Activated T-helper 17 cell treated with anti-CD3 and anti-CD28 coated beads, Interleukin-2, amount 50 U/mL, for 72 hours (primary cell): ENCODE data around the gene PABPC4L. TPM values are rescaled to one million over a fixed set of nuclear protein-coding genes. Genes with fewer than 3 reads are reported as not detected.
"Not testable (repeated sequence)": the region's sequence is repeated elsewhere in the genome, so short reads cannot be mapped to it uniquely, and the experiment has no call there.

ENCODE experiments used
- ATAC-seq: fragments of 150-1000 bp; cut with Tn5 transposase; replicated peaks from 2 replicates; pipeline ENCODE4 v1.10.0; 2021; ENCODE audit warnings: mild to moderate bottlenecking, moderate library complexity
- H3K27ac Mint-ChIP-seq: one replicate; pipeline ENCODE4 v1.8.0; 2022; ENCODE audit warnings: mixed read lengths
- H3K27me3 Mint-ChIP-seq: one replicate; pipeline ENCODE4 v1.8.0; 2022; ENCODE audit warnings: mixed read lengths
- H3K36me3 Mint-ChIP-seq: one replicate; pipeline ENCODE4 v1.8.0; 2022; ENCODE audit warnings: low read depth, mild to moderate bottlenecking, mixed read lengths
- H3K4me1 Mint-ChIP-seq: one replicate; pipeline ENCODE4 v1.8.0; 2022; ENCODE audit warnings: mixed read lengths
- H3K4me3 Mint-ChIP-seq: one replicate; pipeline ENCODE4 v1.8.0; 2022; ENCODE audit warnings: mild to moderate bottlenecking, mixed read lengths
- H3K9me3 Mint-ChIP-seq: one replicate; pipeline ENCODE4 v1.8.0; 2022; ENCODE audit warnings: mixed read lengths
- total RNA-seq, 2 donors: library from RNA; stranded (reverse); gene quantifications; one replicate each; pipeline ENCODE4 v1.2.3, GENCODE V29; 2022

PABPC4L gene
- not detected for total RNA-seq

DNA sequence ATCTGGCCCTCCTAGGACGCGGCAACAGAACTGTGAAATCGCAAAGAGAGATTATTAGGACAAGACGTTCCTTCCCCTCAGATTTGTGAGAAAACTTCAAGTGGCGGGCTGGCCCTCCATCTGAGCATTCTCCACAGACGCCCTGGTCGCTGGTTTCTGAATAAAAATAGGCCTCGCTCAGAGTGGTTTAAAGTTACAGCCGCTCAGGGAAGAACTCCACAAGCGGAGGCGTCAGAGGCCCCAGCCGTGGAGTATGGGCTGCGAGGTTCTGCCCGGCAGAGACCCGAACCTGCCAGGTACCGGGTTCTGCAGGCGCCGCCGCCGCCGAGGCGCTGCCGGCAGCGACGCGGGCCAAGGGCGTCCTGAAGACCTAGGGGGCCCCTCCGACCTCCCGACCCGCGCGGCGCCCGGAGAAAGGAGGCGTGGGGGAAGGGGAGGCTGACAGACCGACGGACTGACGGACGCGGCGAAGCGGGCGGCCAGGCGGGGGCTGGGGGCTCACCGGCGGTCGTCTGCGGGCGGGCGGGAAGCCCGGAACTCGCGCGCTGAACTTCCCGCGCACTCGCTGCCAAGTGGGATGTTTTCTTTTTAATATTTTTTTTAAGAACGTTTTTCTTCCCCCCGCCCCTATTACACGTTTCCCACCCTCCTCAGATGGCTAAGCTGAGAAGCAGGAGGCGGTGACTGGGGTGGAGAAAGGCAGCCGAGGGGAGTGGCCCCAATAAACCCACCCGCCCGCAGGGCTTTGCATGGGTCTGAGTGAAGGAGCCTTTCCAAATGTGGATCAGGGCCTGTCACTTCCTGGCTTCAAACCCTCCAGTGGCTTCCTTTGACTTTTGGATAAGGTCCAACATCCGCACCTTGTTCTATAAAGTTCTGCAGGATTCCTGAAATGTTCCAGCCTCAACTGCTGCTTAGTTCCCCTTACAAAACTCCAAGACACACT lies at the start of gene PABPC4L:
Gene PABPC4L, minus strand, starts transcription at position 574 of the 946 bp plus-strand sequence. CDS start 770 bp downstream, outside the sequence.
- no peak within 1 kb of the TSS for H3K4me3 Mint-ChIP-seq
- H3K27ac Mint-ChIP-seq, result no peak within 1 kb of the TSS
- H3K9me3 Mint-ChIP-seq, result peaks cover 8% of the 10 kb centered on the region
- H3K36me3 Mint-ChIP-seq, result no peaks in the 10 kb centered on the region
- ATAC-seq, result no peak
- no peaks in the 10 kb centered on the region for H3K4me1 Mint-ChIP-seq
- no peaks in the 10 kb centered on the region for H3K27me3 Mint-ChIP-seq

DNA sequence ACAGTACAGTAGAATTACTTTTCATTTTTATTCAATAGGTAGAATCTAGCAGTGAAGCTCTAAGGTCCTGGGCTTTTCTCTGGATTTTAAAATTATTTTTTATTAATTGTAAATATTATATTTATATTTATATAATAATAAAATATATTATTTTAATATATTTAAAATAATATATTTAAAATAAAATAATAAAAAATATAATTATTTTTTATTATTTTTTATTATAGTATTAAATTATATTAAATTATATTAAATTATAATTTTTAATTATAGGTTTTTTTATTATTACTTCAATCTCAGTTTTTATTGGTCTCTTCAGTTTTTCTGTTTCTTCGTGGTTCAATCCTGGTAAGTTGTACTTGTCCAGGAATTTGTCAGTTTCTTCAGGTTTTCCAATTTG lies 49.7 kb upstream of the PABPC4L start:
- no peak for ATAC-seq
- Mint-ChIP-seq H3K9me3 (peaks cover 16% of the 10 kb centered on the region), H3K4me3 (no peak overlapping the region), H3K36me3 (no peaks in the 10 kb centered on the region), H3K4me1 (no peaks in the 10 kb centered on the region), H3K27ac (no peak overlapping the region), H3K27me3 (no peaks in the 10 kb centered on the region)

DNA sequence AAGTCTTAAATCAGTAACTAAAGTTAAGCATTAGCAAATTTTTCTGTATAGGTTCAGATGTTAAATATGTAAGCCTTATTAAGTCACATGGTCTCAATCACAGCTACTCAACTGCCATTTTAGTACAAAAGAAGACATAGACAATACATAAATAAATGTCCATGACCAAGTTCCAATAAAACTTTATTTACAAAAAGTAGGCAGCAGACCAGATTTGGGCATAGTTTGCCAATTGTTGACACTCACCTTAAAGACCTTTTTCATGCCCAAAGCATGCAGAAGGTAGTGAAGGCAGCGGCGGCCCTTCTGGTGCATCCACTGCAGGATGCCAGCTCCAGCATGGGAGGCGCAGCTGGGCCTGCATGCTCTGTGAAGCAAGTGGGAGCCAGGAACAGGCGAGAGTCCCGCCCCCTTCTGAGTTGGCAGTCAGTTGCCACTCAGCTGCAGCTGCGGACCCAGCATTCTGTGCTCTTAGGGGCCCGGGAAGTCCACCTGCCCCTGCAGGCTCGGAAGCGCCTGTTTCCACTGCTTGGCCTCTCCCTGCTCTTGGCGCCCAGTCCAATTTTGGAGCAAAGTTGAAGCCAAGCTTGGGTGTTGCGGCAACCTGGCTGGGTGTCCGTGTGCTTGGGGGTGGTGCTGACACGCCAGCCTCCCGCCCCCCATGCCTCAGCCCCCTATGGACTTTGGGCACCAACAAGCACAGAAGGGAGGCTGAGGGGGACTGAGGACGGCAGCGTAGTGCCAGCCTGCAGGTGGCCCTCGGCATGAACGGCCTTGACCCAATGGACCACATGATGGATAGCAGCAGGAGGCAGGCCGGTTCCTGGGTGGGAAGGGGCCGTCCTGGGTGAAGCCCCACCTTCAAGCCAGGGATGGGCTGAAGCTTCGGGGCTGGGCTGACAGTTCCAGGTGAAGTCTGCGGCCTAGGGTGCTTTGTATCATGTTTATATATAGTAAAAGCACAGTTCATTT lies 42.4 kb upstream of the PABPC4L start:
- no peaks in the 10 kb centered on the region for H3K27me3 Mint-ChIP-seq
- no peak overlapping the region for H3K4me3 Mint-ChIP-seq
- no peak overlapping the region for H3K27ac Mint-ChIP-seq
- no peaks in the 10 kb centered on the region for H3K4me1 Mint-ChIP-seq
- ATAC-seq, result no peak
- no peaks in the 10 kb centered on the region for H3K9me3 Mint-ChIP-seq
- H3K36me3 Mint-ChIP-seq, result no peaks in the 10 kb centered on the region

DNA sequence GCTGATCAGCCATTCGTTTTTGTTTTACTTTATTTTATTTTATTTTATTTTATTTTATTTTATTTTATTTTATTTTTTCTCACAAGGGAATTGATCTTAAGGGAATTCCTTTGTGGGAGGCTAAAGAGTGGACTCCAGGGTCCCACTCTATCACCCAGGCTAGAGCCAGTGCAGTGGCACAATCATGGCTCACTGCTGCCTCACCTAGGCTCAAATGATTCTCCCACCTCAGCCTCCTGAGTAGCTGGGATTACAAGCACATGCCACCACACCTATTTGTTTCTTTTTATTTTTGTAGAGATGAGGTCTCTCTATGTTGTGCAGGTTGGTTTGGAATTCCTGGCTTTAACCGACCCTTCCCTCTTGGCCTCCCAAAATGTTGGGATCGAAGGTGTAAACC lies 17.5 kb upstream of the PABPC4L start:
- H3K36me3 Mint-ChIP-seq, result no peaks in the 10 kb centered on the region
- ATAC-seq, result no peak
- H3K4me3 Mint-ChIP-seq, result no peak overlapping the region
- no peaks in the 10 kb centered on the region for H3K27me3 Mint-ChIP-seq
- H3K27ac Mint-ChIP-seq, result no peak overlapping the region
- no peaks in the 10 kb centered on the region for H3K4me1 Mint-ChIP-seq
- H3K9me3 Mint-ChIP-seq, result peaks cover 21% of the 10 kb centered on the region

DNA sequence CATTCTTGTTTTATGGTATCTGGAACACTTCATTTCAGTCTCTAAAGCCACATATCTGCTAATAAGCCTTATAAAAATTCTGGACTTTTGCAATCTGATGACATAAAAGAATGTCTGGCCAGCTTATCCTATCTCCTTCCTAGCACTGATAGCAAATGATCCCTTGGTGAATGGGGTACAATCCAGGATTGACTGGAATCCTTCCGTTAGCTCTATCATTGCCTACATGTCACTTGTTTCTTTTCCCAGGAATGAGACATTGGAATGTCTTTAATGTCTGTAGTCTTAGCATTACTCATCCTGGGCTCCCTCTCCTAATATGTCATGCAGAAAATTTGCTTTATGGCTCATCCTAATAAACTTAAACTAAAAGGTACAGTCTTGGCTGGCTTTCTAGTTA lies 14.8 kb upstream of the PABPC4L start:
- H3K9me3 Mint-ChIP-seq, result peaks cover 18% of the 10 kb centered on the region
- H3K27ac Mint-ChIP-seq, result no peak overlapping the region
- H3K27me3 Mint-ChIP-seq, result no peaks in the 10 kb centered on the region
- H3K36me3 Mint-ChIP-seq, result no peaks in the 10 kb centered on the region
- no peak for ATAC-seq
- H3K4me3 Mint-ChIP-seq, result no peak overlapping the region
- no peaks in the 10 kb centered on the region for H3K4me1 Mint-ChIP-seq

DNA sequence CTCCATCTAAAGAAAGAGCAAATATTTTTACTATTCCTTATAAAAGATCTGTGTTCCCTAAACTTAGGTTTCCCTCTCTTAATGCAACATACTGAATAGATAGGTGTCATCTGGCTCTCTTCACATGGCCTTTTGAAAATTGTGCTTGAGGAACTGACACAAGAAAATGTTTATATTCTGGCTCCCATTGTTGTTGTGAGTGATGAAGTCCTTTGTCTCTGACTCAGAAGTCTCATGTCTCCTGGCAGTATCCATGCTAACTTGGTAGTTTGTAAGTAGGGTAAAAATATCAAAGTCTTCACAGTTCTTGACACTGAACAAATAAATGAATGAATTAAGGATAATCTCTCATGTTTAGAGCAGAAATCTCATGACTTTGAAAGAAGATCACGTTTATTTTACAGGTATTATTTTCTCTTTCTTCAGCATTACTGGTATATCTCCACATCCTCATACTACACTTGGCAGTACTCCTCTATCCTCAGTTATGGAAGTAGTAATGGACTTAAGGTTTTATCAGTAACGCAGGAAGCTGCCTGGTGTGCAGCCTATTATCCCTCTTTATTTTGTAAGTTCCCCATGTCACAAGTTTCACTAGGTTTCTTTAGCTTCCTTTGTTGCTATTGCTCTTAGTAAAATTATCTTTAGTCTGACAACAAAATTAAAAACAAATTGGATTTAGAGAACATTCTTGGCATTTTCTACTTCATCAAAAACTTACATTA lies 14.2 kb upstream of the PABPC4L start:
- Mint-ChIP-seq H3K27me3 (no peaks in the 10 kb centered on the region), H3K4me1 (no peaks in the 10 kb centered on the region), H3K27ac (no peak overlapping the region), H3K9me3 (peaks cover 18% of the 10 kb centered on the region), H3K36me3 (no peaks in the 10 kb centered on the region), H3K4me3 (no peak overlapping the region)
- no peak for ATAC-seq

DNA sequence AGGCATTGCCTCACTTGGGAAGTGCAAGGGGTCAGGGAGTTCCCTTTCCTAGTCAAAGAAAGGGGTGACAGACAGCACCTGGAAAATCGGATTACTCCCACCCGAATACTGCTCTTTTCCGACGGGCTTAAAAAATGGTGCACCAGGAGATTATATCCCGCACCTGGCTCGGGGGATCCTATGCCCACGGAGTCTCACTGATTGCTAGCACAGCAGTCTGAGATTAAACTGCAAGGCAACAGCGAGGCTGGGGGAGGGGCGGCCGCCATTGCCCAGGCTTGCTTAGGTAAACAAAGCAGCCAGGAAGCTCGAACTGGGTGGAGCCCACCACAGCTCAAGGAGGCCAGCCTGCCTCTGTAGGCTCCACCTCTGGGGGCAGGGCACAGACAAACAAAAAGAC lies 6.4 kb upstream of the PABPC4L start:
- H3K27me3 Mint-ChIP-seq, H3K9me3 Mint-ChIP-seq, H3K27ac Mint-ChIP-seq, H3K4me1 Mint-ChIP-seq, ATAC-seq, H3K4me3 Mint-ChIP-seq, H3K36me3 Mint-ChIP-seq: not testable (repeated sequence)

DNA sequence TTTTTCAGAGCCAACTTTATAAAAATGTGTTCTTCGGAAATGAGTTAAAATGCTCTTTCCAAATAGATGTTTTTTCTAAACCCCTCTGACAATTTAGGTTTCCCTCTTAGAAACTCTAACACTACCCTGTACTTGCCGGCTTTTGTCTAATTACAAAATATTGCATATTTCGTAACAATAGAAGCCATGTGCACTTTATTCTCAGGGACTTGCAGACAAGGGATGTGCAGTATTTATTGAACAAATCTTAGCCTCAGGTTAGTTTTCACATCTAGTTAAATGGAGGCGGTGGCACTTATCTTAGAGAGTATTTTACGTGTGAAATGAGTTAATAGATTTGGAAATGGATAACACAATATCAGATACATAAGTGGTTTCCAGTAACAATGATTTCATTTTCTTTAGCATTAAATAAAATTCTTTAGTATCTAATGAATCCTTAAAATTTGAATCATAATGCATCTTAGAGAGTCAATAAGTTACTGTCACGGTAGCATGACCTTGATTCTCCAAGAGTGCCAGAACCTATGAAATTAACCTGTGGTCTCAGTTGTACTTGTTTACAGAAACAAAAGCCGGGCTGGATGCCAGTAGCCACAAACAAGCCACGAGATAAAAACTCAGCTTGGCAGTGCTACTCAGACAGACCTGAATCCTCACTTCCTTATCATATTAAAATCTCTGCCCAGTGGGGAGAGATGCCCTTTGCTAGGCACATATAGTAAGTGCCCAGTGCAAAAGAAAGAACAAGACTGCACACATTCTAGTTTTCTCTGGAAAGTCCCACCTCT lies 772 bp upstream of the PABPC4L start:
- Mint-ChIP-seq H3K27me3 (no peaks in the 10 kb centered on the region), H3K4me1 (no peaks in the 10 kb centered on the region), H3K27ac (no peak overlapping the region), H3K36me3 (no peaks in the 10 kb centered on the region), H3K9me3 (peaks cover 10% of the 10 kb centered on the region), H3K4me3 (no peak overlapping the region)
- ATAC-seq, result no peak

DNA sequence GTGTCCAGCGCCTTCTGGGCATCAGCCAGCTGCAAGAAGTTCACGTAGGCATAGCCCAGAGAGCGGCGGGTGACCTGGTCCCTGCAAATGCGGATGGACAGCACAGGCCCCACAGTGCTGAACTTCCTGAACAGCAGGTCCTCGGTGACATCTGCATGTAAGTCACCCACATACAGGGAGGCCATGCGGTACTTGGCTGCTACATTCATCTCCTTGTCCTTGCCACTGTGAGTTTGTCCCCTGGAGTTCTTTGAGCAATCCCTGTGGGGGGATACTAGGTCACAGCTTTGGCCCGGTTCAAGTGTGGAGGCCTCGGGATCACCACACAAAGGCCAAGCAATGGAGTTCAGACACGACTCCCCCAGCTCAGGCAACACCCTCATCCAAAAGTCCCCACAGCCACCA lies 776 bp downstream of the PABPC4L start:
- H3K4me3 Mint-ChIP-seq, result no peak overlapping the region
- no peak overlapping the region for H3K27ac Mint-ChIP-seq
- no peaks in the 10 kb centered on the region for H3K27me3 Mint-ChIP-seq
- H3K9me3 Mint-ChIP-seq, result peaks cover 5% of the 10 kb centered on the region
- H3K4me1 Mint-ChIP-seq, result no peaks in the 10 kb centered on the region
- H3K36me3 Mint-ChIP-seq, result no peaks in the 10 kb centered on the region
- no peak for ATAC-seq

DNA sequence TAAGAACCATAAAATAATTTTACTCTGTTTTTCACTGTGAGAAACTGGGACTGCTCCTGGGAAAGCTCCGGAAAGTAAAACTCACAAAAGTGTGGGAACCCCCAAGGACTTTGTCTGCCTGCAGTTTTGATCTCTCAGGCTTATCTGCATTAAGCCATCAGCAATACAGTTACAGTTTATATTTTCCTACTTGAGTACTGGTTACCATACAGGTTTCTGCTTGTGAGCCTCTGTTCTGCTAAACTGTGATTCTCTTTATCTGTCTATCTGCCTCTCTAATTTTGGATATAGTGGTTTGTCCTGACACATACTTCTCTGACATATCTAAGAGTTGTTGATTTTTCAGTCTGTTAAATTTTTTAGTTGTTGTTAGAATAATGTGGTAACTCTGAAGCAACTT lies 11.6 kb downstream of the PABPC4L start:
- Mint-ChIP-seq H3K27me3 (no peaks in the 10 kb centered on the region), H3K9me3 (peaks cover 20% of the 10 kb centered on the region), H3K4me1 (no peaks in the 10 kb centered on the region), H3K27ac (no peak overlapping the region), H3K4me3 (no peak overlapping the region), H3K36me3 (no peaks in the 10 kb centered on the region)
- no peak for ATAC-seq

DNA sequence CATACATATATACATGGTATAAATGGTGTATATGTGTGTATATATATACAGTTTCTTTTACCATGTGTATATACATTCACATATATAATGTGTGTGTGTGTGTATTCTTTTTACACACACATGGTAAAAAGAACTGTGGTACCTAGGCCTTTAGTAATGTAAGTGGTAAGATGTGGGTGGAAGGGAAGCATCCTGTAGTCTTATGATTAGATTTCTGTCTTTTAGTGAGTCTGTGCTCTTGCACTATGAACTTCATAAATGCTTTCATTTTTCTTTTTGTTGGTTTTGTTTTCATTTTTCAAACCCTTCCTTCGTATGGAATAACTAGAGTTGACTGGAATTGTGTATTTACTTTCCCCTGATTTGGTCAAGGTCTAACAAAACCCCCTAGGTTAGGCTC lies 12.1 kb downstream of the PABPC4L start:
- H3K27ac Mint-ChIP-seq, result no peak overlapping the region
- no peaks in the 10 kb centered on the region for H3K36me3 Mint-ChIP-seq
- no peak for ATAC-seq
- no peak overlapping the region for H3K4me3 Mint-ChIP-seq
- H3K9me3 Mint-ChIP-seq, result peaks cover 20% of the 10 kb centered on the region
- H3K27me3 Mint-ChIP-seq, result no peaks in the 10 kb centered on the region
- H3K4me1 Mint-ChIP-seq, result no peaks in the 10 kb centered on the region

DNA sequence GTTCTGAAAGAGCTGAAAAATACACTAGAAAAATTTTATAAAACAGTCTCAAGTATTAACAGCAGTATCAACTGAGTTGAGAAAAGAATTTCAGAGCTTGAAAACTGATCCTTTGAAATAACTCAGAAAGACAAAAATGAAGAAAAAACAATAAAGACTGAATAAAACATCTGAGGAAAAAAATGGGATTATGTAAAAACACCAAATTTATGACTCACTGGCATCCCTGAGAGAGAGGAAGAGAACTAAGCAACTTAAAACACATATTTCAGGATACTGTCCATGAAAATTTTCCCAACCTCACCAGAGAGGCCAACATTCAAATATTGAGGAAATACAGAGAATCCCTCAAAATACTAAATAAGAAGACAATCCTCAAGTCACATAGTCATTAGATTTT lies 22.9 kb downstream of the PABPC4L start:
- H3K27me3 Mint-ChIP-seq, result no peaks in the 10 kb centered on the region
- no peak for ATAC-seq
- H3K9me3 Mint-ChIP-seq, result peaks cover 13% of the 10 kb centered on the region
- H3K4me1 Mint-ChIP-seq, result no peaks in the 10 kb centered on the region
- no peaks in the 10 kb centered on the region for H3K36me3 Mint-ChIP-seq
- no peak overlapping the region for H3K27ac Mint-ChIP-seq
- no peak overlapping the region for H3K4me3 Mint-ChIP-seq

DNA sequence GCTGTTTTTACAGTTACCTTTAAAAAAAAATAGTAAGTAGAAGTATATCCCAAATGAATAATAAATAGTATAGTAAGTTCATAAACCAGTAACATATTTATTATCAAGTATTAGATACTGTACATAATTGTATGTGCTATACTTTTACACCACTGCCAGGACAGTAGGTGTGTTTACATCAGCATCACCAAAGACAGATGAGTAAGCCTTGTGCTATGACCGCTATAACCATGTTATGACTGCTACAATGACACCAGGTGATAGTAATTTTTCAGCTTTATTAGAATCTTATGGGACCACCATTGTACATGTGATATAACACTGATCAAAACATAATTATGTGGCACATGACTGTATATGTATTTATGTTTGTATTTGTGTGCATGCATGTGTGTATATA lies 27.3 kb downstream of the PABPC4L start:
- H3K36me3 Mint-ChIP-seq, result no peaks in the 10 kb centered on the region
- no peak for ATAC-seq
- H3K4me3 Mint-ChIP-seq, result no peak overlapping the region
- H3K27ac Mint-ChIP-seq, result no peak overlapping the region
- no peaks in the 10 kb centered on the region for H3K4me1 Mint-ChIP-seq
- H3K9me3 Mint-ChIP-seq, result peaks cover 9% of the 10 kb centered on the region
- no peaks in the 10 kb centered on the region for H3K27me3 Mint-ChIP-seq

DNA sequence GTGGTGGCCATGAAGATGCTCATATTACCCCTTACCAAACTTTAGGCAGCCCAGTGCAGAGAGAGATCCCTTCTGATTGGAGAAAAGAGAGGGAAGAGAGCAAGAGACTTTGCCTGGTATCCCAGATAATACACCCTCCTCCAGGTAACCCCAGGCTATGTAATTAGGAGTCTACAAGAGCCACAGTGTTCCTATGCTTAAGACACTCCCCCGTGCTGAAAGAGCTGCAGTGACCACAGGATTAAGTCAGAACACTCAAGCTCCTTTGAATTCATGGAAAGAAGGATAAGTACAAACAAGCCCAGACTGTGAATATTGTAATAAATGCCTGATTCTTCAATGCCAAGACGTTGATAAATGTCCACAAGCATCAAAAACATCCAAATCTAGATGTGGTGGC lies 41.4 kb downstream of the PABPC4L start:
- ATAC-seq, result no peak
- no peaks in the 10 kb centered on the region for H3K4me1 Mint-ChIP-seq
- peaks cover 4% of the 10 kb centered on the region for H3K9me3 Mint-ChIP-seq
- no peaks in the 10 kb centered on the region for H3K27me3 Mint-ChIP-seq
- H3K4me3 Mint-ChIP-seq, result no peak overlapping the region
- H3K27ac Mint-ChIP-seq, result no peak overlapping the region
- no peaks in the 10 kb centered on the region for H3K36me3 Mint-ChIP-seq
